ENCODE measurements around the gene NMS. TPM values are rescaled to one million over a fixed set of nuclear protein-coding genes. Genes with fewer than 3 reads are reported as not detected.
A peak's percentile ranks its signal among the peaks of the same experiment; 100 is the strongest.

The NMS gene
- total and polyA plus RNA-seq, 7 donors = 0.17 TPM; not detected in 6

- no peaks in the 10 kb centered on the region for H3K27me3 ChIP-seq (ENCODE audit: insufficient read depth in 3 of 3, low read length in 2 of 3)
- no peak overlapping the region for H3K4me3 ChIP-seq
- peak; percentile 26 to 42 for DNase-seq
- peak; percentile 22 for TF ChIP-seq CTCF (IDR thresholded peaks at IDR 0.05)
- no peaks in the 10 kb centered on the region for H3K4me1 ChIP-seq
- intact Hi-C loops (cut with DNase I) = loop anchor here in 1 of 2 donors (10.0 kb wide), 1 partner anchor 137 kb away; the partner anchor contains the start of gene PDCL3
- WGBS, 3 donors = 38 to 44% (median 43%) methylated on average over 11 of the region's 11 CpGs
- no peaks in the 10 kb centered on the region for H3K9me3 ChIP-seq
- H3K36me3 ChIP-seq (ENCODE audit: insufficient read depth in 1 of 2, low read depth in 1 of 2) = no peaks in the 10 kb centered on the region
- no peak overlapping the region for H3K27ac ChIP-seq
- no peak for ATAC-seq
These were observed 42.5 kb upstream of the NMS start for GRCh38 chr2:100427627-100428258.

GRCh38 chr2:100429726-100430125 lies 40.6 kb upstream of the NMS start:
- Histone ChIP-seq H3K4me1 (no peaks in the 10 kb centered on the region), H3K4me3 (no peak overlapping the region), H3K9me3 (no peaks in the 10 kb centered on the region), H3K36me3 (ENCODE audit: insufficient read depth in 1 of 2, low read depth in 1 of 2) (no peaks in the 10 kb centered on the region), H3K27ac (no peak overlapping the region), H3K27me3 (ENCODE audit: insufficient read depth in 3 of 3, low read length in 2 of 3) (no peaks in the 10 kb centered on the region)
- intact Hi-C loops (cut with DNase I) = loop anchor here in 1 of 2 donors (10.0 kb wide), 1 partner anchor 135 kb away; the partner anchor contains the start of gene PDCL3
- WGBS, 3 donors = 63 to 83% (median 73%) methylated on average over 1 of the region's 1 CpG
- ATAC-seq = no peak
- TF ChIP-seq CTCF (IDR thresholded peaks at IDR 0.05) = no peak
- DNase-seq = no peak

- WGBS, 3 donors = 68 to 78% (median 76%) methylated on average over 8 of the region's 8 CpGs
- no peak overlapping the region for H3K4me3 ChIP-seq
- H3K4me1 ChIP-seq = no peaks in the 10 kb centered on the region
- H3K27me3 ChIP-seq (ENCODE audit: insufficient read depth in 3 of 3, low read length in 2 of 3) = no peaks in the 10 kb centered on the region
- ATAC-seq (no peak), DNase-seq (no peak)
- H3K27ac ChIP-seq = no peak overlapping the region
- H3K36me3 ChIP-seq (ENCODE audit: insufficient read depth in 1 of 2, low read depth in 1 of 2) = no peaks in the 10 kb centered on the region
- TF ChIP-seq CTCF (IDR thresholded peaks at IDR 0.05) = no peak
- H3K9me3 ChIP-seq = no peaks in the 10 kb centered on the region
- intact Hi-C loops (cut with DNase I) = no loop called here
These were observed 32.5 kb upstream of the NMS start for GRCh38 chr2:100437751-100438150.

GRCh38 chr2:100446696-100447095 lies 23.6 kb upstream of the NMS start:
- H3K27me3 ChIP-seq (ENCODE audit: insufficient read depth in 3 of 3, low read length in 2 of 3) = no peaks in the 10 kb centered on the region
- ATAC-seq = no peak
- H3K27ac ChIP-seq = no peak overlapping the region
- WGBS, 3 donors = 64 to 66% (median 64%) methylated on average over 2 of the region's 2 CpGs
- no peak overlapping the region for H3K4me3 ChIP-seq
- no peaks in the 10 kb centered on the region for H3K4me1 ChIP-seq
- H3K9me3 ChIP-seq = no peaks in the 10 kb centered on the region
- TF ChIP-seq CTCF (IDR thresholded peaks at IDR 0.05) = no peak
- intact Hi-C loops (cut with DNase I) = no loop called here
- no peak for DNase-seq
- no peaks in the 10 kb centered on the region for H3K36me3 ChIP-seq (ENCODE audit: insufficient read depth in 1 of 2, low read depth in 1 of 2)

- no peaks in the 10 kb centered on the region for H3K4me1 ChIP-seq
- no peak for TF ChIP-seq CTCF (IDR thresholded peaks at IDR 0.05)
- intact Hi-C loops (cut with DNase I) = no loop called here
- WGBS, 3 donors = 76 to 79% (median 78%) methylated on average over 5 of the region's 5 CpGs
- H3K27ac ChIP-seq = no peak overlapping the region
- H3K36me3 ChIP-seq (ENCODE audit: insufficient read depth in 1 of 2, low read depth in 1 of 2) = no peaks in the 10 kb centered on the region
- H3K27me3 ChIP-seq (ENCODE audit: insufficient read depth in 3 of 3, low read length in 2 of 3) = no peaks in the 10 kb centered on the region
- DNase-seq = no peak
- no peaks in the 10 kb centered on the region for H3K9me3 ChIP-seq
- H3K4me3 ChIP-seq = no peak overlapping the region
- no peak for ATAC-seq
These were observed 19.2 kb upstream of the NMS start for GRCh38 chr2:100451092-100451491.

Data from psoas muscle (tissue), 8 donors.